Stimulated activated CD4-positive, alpha-beta T cell treated with anti-CD3 and anti-CD28 coated beads, Interleukin-4, amount 100 ng/mL, for 4 hours (primary cell): ENCODE measurements around the gene RPS6KA2.
"Not testable (repeated sequence)": the region's sequence is repeated elsewhere in the genome, so short reads cannot be mapped to it uniquely, and the experiment has no call there.

Source experiments
- DNase-seq, 2 experiments: peaks; one replicate each; pipeline ENCODE4 v3.0.0-alpha.2; 2020

Gene RPS6KA2

GRCh38 chr6:166412156-166412910, 214.7 kb downstream of the RPS6KA2 start:
- DNase-seq = no peak

DNA sequence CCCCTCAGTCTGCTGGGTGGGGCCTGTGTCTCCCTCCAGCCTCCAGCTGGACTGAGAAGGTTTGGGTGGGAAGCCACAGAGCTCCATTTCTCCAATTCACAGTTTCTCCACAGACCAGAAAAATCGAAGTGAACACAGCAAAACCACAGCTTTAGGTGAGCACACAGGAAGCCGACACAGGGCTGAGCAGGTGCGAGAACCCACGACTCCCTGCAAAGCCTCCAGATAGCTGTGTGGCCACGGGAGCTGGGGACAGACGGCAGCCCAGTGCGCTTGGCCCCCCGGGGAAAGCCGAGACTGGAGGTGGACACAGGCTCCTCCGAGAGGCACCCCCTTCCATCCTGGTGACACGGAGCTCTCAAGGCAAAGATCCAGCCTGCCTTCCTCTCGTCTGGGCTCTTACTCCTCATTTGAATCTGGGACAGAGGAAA, 215.3 kb downstream of the RPS6KA2 start:
- no peak for DNase-seq

DNA sequence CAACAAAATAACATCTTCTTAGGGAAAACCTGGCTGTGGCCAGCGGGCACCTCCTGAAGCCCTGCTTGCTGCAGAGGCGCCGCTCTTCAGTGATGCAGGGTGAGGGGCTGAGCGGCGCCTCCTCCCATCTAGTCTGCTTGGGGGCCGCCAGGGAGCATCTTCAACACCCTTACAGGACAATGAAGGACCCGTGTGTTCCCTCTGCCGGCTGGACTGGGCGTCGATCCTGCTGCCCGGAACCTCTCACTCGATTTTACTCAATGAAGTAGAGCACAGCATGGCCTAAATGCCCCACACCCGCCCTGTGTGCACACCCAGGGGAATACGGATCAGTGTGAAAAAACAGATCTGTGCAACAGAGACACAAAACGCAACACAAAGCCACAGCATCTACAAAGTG, 215.8 kb downstream of the RPS6KA2 start:
- no peak for DNase-seq

- DNase-seq = no peak
These were observed 216.6 kb downstream of the RPS6KA2 start for GRCh38 chr6:166410426-166410935.

- no peak for DNase-seq
These were observed 217.9 kb downstream of the RPS6KA2 start for GRCh38 chr6:166408936-166409755.

- no peak for DNase-seq
These were observed 220.9 kb downstream of the RPS6KA2 start for GRCh38 chr6:166406197-166406596.

DNA sequence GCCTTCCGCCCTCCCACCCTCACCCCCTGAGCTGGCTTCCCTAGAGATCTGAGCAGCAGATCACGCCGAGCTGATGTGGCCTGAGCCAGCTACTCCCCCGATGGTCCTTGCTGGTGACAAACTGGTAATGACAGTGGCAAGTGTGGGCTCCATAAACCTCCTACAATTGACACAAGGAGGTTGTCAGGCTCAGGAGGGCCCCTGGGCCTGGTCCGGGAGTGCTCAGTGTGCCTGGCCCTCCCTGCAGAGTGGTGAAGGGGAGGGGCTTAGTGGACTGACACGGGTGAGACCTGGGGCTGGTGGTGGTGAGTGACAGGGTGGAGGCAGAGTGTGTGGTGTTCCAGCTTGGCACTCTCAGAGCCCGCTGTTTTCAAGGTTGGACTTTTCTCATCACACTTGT, 221.7 kb downstream of the RPS6KA2 start:
- no peak for DNase-seq

GRCh38 chr6:166402582-166403277, 224.3 kb downstream of the RPS6KA2 start:
- no peak for DNase-seq

DNA sequence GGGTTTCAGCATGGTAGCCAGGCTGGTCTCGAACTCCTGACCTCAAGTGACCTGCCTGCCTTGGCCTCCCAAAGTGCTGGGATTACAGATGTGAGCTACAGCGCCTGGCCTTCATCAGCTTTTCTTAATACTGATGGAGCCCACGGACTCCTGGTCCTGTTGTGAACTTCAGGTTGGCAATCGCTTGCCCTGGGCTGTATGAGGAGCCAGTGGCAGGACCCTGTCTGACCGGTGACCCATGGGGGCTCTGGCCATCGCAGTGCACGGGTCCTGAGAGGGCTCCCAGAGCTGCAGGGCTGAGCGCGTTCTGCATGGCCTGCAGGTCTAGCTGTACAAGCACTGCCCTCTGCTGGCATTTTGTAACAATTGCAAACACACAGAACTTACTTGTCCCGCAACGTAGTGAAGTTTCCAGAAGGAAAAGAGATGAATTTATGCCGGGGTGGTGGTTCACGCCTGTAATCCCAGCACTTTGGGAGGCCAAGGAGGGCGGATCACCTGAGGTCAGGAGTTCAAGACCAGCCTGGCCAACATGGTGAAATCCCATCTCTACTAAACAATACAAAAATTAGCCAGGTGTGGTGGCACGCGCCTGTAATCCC, 226.3 kb downstream of the RPS6KA2 start:
- DNase-seq = peak; percentile 40

DNA sequence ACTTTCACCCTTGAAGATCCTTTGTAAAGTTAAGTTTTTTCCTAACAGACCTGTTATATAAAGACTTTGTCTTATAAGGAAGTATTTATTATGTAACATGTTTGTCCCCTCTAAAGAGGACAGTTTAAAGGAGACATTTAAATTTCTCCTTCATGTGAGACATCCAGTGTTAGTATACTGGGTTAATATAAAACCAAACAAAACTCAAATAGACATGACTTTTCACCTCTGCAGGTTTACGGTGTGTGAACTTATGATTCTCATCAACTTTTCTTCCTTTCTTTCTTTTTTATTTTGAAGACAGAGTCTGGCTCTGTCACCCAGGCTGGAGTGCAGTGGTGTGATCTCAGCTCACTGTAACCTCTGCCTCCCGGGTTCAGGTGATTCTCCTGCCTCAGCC, 226.9 kb downstream of the RPS6KA2 start:
- DNase-seq = no peak

- no peak for DNase-seq
These were observed 228.7 kb downstream of the RPS6KA2 start for GRCh38 chr6:166398348-166398747.

- DNase-seq = no peak
These were observed 229.2 kb downstream of the RPS6KA2 start for GRCh38 chr6:166397849-166398248.

DNA sequence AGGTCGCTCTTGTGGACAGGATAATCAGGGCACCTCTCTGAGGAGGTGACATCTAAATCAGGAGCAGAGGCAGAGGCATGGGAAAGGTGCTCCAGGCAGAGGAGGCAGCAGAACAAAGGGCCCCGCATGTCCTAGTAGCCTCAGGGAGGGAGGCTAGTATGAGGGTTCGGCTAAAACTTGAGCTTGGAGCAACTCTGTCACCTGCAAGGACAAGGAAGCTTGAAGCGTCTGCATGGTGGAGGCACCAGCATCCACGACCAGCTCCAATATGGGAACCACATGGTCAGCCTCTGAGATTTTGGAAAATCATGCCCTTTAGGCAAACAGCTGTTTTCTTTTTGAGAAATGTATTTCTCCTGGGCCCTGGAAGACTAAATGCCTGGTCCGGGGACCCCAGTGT, 231.3 kb downstream of the RPS6KA2 start:
- no peak for DNase-seq

GRCh38 chr6:166395351-166395750, 231.7 kb downstream of the RPS6KA2 start:
- DNase-seq = no peak

- DNase-seq = no peak
These were observed 232.8 kb downstream of the RPS6KA2 start for GRCh38 chr6:166394036-166394892.

- no peak for DNase-seq
These were observed 233.6 kb downstream of the RPS6KA2 start for GRCh38 chr6:166393535-166393823.

- not testable (repeated sequence) for DNase-seq
These were observed 234.1 kb downstream of the RPS6KA2 start for GRCh38 chr6:166392755-166393534.

- no peak for DNase-seq
These were observed 237.9 kb downstream of the RPS6KA2 start for GRCh38 chr6:166389119-166389518.

GRCh38 chr6:166388290-166389004, 238.6 kb downstream of the RPS6KA2 start:
- DNase-seq = no peak

DNA sequence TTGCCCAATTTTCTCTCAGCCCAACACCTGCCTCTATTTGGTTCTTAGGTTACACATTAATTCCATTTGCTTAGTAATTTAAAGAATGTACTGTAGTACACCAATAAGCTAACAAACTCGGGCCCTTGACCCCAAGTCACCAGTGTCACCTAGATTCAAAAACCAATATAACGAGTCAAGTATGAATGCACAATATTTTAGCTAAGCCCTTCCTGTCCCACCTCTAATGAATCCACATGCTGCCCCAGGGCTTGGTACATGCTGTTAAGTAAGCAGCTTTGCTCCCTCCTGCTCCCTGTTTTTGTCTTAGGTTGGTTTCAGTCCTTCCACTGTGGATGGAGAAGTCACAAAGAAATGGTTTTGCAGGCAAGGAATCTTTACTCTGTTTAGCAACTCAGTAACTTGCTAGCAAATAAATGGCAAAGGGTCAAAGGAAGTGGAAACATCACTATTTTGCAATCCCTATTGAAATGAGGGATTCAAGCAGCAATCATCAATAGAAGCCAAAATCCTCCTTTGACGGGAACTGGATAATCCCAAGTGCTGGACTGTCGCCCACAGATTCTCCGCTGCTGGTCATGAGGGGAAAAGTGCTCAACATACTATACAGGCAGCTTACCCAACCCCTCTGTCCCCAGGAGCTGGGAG, 239.3 kb downstream of the RPS6KA2 start:
- DNase-seq = no peak
